Ovary (tissue), 3 donors: ENCODE data around the gene SLC25A15.

ENCODE experiments used
- EP300 ChIP-seq: sonication (generic); formaldehyde crosslinking; IDR thresholded peaks from one replicate; pipeline ENCODE4 v1.6.1; 2017; ENCODE audit warnings: antibody characterized with exemption
- POLR2A ChIP-seq: fragments of 450-650 bp; IDR thresholded peaks from one replicate; pipeline ENCODE4 v1.6.1; 2017; ENCODE audit warnings: antibody characterized with exemption, mild to moderate bottlenecking, moderate library complexity
- TF ChIP-seq, protein P1 (sequence below), 3 donors: fragments of 450-650 bp in 2 of 3; fragments of 200-600 bp in 1 of 3; IDR thresholded peaks; one replicate each; pipeline versions ENCODE4 v1.5.1 to v1.8.0; 2016 to 2022; ENCODE audit warnings: antibody characterized with exemption in 3 of 3, mild to moderate bottlenecking in 1 of 3
- donor health status: DM: no; HTN: no; CAD: no.

DNA sequence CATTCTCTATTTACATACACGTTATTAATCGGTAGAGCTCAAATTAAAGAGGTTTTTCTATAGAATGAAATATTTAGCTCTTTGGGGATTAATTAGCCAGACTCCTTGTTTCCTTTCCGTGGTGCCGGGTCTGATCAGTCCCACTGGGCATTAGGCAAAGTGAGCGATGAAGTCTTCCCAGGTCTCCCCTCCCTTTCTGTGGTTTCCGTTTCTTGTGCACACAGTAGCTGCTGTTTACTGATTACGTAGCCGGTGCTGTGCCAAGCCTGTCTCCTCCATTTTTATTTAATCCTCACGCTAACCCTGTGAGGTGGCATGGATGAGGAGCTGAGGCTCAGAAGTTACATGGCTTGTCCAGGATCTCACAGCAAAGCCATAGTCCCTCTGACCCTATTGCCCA lies 9.0 kb downstream of the SLC25A15 start:
- TF ChIP-seq, protein P1, sequence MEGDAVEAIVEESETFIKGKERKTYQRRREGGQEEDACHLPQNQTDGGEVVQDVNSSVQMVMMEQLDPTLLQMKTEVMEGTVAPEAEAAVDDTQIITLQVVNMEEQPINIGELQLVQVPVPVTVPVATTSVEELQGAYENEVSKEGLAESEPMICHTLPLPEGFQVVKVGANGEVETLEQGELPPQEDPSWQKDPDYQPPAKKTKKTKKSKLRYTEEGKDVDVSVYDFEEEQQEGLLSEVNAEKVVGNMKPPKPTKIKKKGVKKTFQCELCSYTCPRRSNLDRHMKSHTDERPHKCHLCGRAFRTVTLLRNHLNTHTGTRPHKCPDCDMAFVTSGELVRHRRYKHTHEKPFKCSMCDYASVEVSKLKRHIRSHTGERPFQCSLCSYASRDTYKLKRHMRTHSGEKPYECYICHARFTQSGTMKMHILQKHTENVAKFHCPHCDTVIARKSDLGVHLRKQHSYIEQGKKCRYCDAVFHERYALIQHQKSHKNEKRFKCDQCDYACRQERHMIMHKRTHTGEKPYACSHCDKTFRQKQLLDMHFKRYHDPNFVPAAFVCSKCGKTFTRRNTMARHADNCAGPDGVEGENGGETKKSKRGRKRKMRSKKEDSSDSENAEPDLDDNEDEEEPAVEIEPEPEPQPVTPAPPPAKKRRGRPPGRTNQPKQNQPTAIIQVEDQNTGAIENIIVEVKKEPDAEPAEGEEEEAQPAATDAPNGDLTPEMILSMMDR (IDR thresholded peaks at IDR 0.05) = no peak
- TF ChIP-seq POLR2A = no peak
- no peak for TF ChIP-seq EP300
